NCI-H2107 treated with DMSO at 0.1 percent for 48 hours (cell line): ENCODE measurements around the gene ZBTB21.
"Not testable (repeated sequence)": the region's sequence is repeated elsewhere in the genome, so short reads cannot be mapped to it uniquely, and the experiment has no call there.

Experiments used
- DNase-seq: peaks from one replicate; lab custom pipeline; 2025; ENCODE audit not compliant: unreplicated experiment; lab: John Stamatoyannopoulos, UW

ZBTB21 gene

GRCh38 chr21:41995577-41995976, 14.6 kb downstream of the ZBTB21 start:
- no peak for DNase-seq

GRCh38 chr21:41994613-41995012, 15.5 kb downstream of the ZBTB21 start:
- DNase-seq, result not testable (repeated sequence)

DNA sequence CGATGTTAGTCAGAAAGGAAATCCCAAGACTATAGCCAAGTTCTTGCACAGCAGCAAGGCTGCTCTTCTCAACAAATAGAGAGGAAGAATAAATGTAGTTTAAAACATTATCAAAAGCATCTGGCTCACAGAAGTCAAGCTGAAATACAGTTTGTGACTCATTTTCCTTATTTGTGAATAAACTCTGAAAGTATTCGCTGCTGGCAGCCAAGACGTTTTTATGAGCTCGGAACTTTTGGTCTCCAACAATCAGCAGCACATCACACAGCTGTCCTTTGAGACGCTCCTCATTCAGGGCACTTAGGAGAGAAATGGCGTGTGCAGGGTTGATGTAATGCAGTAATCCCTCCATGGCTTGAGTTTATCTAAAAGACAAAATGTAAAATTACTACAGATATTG, 16.4 kb downstream of the ZBTB21 start:
- no peak for DNase-seq

DNA sequence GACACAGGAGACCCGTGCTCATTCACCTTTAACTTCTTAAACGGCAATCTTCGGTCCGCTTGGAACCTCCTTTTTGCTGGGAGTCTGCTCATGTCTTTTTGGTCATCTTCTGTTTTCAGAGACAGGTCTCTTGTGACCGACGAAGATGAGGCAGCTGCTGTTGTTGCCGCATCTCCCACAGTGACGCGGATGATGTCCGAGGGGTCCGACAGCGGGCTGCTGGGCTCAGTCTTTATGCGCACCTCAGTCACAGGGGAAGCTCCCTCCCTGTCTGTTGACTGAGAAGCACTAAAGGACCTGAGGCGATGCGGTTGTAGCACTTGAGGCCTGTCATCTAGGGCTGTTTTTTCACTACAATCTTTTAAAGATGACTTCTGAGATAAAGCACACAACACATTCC, 17.6 kb downstream of the ZBTB21 start:
- DNase-seq, result no peak

- DNase-seq, result no peak
Measured at GRCh38 chr21:41991659-41992058, 18.5 kb downstream of the ZBTB21 start.

DNA sequence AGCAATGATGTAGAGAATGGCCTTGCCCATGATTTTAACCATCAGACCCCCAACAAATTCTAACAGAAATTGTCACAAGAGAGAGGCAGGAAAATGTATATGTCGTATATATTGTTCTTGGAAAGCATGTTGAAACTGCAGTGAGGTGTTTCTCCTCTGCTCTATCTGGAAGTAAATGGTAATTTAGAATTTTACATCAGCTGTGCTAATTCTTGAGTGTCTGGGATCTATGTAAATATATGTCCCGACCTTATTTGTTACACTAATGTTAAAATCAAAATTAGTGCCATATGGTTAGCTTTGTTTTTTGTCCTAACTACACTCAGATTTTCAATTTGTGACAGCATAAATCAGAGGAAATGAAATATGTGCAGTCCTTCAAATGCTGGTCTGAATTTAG, 20.5 kb downstream of the ZBTB21 start:
- no peak for DNase-seq

DNA sequence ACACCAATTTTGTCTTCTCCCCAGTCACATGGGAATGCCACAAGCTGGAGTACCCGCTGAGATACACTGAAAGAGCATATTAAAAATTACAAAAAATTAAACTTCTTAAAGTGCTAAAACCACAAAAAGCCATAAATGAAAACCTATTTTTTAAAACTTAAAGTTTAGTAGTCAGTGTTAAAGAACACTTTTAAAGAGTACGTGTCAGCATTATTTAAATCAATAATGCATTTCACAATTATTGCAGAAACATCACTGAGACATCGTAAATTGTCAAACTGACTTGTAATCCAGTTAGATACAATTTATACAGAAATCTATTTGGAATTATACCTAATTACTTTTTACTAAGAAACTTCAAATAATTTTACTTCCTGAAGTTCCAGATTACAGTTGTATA, 22.9 kb downstream of the ZBTB21 start:
- no peak for DNase-seq

- DNase-seq, result no peak
Measured at GRCh38 chr21:41985662-41986416, 24.3 kb downstream of the ZBTB21 start.

DNA sequence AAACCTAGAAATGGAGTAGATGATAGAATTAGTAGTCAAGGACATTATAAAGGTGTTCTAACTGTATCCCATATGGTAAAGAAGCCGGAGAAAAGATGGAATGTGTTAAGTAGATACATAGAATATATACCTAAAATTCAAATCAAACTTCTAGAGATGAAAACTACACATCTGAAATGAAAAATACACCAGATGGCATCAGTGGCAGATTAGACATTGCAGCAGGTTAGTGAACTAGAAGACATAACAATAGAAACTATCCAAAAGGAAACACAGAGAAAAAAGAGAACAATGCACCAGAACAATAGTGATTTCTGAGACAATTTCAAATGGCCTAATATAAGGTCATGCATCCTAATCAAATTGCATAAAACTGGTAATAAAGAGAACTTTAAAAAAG, 26.9 kb downstream of the ZBTB21 start:
- DNase-seq, result no peak

DNA sequence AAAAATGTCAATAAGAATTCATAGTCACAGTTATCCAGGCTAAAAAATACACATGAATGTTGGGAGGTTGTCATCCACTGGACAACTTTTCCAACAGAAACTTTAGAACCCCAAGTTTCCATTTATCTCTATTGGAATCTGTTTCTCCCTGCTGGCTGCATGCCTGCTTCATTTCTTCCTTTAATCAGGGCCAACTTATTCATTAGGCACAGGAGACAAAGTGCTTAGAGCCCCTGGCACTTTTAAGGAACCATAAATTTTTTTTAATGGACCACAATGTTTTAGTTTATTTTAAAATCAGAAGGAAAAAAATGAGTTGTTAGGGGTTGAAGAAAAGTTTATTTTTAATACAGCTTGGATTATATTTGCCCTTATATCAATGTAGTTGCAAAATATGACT, 29.6 kb downstream of the ZBTB21 start:
- DNase-seq, result no peak

DNA sequence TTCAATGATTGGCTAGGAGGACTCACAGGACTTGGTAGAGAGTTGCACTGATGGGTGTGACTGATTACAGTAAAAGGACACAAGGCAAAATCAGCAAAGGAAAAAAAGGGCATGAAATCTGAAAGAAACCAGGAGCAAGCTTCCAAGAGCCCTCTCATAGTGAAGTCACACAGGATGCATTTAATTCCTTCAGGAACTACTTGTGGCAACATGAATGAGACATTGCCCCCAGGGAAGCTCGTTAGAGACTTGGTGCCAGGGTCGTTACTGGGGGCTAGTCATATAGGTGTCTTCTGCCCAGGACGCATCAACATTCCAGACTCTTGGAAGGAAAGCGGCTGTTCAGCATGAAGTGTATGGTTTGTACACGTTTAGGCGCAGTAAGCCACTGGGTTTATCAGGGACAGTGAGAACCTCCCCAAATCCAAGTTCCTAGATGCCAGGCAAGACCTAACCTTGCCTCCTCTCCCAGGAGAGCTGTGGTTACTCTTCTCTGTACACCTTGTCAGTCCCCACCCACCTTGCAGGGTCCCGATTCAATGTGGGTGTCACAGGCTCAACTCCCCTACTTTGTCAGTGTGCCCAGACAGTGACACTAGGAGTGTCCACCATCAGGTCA, 30.3 kb downstream of the ZBTB21 start:
- DNase-seq, result no peak

- no peak for DNase-seq
Measured at GRCh38 chr21:41979335-41979734, 30.8 kb downstream of the ZBTB21 start.

- DNase-seq, result peak; percentile 47
Measured at GRCh38 chr21:41977034-41977950, 32.9 kb downstream of the ZBTB21 start.

DNA sequence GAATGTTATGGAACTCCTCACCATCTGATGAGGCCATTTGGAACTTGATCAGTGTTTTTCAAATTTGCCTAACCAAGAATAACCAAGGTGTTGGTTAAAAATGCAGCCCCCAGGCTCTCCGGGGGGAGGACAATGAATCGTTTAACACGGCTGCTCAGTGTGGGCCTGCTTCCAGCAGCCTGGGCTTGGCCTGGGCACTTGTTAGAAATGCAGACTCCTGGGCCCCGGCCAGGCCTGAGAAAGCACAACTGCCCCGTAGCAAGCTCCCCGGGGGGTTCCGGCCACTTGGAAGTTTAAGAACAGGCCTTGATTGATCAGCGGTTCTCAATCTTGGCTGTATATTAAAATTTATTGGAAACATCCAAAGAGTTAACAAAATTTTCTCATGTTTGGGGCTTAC, 33.5 kb downstream of the ZBTB21 start:
- no peak for DNase-seq

DNA sequence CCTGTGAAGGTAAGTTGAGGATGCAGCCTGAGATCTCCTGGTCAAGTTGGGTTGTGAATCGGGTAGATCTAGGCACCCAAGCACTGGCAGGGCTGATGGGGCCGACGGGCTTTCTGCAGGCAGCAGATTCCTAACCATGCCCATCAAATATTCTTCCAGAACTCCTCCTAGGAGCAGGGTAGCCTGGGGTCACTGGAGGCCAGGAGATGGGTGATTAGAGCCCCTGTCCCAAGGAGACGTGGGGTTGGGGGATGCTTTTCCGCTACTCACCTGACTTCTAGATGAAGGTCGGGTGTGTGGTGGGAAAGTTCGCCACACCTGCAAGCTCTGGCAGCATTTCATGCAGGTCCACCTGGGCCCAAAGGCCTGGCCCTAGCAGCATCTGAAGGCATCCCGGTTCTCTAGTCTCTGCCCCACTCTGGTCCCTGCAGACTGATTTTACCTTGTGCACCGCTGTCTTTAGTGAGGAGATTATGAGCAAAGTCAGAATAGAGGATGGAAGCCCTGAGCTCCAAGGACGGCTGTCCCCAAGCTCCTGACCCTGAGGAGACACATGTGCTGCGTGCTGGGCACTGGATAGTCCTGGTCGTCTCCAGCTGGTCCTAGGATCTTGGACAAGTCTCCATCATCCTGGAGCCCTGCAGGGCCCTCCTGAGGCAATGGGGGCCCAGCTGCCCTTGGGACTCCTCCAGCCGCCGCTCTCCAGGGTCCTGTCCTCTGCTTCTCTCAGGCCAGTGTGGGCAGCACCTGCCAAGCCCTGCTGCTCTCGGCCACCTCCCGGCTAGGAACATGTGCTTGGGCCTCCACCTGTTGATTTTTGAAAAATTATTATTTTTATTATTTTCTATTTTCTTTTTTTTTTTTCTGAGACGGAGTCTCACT, 34.5 kb downstream of the ZBTB21 start:
- no peak for DNase-seq

DNA sequence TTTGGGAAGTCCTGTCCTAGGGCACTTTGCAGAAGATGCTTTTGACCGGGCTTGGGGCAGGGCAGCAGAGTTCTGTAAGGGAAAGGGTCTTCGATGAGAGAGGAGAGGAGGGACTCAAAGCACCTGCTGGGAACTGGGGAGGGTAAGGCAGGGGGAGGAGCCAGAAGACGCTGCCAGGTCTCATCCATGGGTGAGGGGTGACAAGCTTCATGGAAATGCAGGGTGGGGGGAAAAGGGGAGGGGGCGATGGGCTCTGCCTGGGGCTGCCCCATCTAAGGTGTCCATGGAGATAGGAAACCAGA, 35.5 kb downstream of the ZBTB21 start:
- DNase-seq, result no peak

DNA sequence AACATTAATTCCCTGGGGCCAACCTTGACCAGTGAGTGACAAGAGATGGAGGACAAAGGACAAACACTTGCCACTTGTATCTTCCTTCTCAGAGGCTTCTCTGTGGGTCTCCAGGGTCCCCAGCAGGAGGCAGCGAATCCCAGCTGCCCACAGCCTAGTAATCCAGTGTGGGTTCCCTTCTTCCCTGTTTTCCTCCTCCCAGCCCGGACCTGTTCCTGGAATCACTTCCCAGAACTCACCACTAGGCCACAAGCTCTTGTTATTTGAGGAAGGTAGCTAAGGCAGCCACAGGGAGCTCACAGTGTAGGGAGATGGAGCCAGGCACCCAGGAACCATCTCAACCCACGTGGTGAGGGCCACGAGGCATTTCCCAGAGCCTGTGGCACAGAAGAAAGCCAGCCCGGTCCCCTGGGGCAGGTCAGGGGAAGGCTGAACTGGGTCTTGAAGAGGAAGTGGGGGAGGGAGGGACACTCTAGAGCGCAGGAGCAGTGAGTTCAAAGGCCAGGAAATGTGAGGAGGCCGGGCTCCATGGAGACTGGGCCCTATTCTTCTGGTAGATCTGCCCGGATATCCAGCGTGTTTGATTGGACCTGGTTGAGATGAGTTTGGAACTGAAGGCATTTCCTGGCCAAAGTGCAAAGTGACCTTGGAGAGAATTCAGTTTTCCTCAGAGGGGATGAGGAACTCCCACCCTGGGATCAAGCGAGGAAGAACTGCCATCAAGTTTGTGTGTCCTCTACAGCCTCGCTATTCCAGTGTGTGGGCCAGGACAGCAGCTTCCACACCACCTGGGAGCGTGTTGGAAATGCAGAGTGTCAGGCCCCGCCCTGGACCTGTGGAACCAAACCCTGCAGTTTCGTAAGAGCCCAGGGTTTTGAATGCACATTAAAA, 36.1 kb downstream of the ZBTB21 start:
- DNase-seq, result no peak

DNA sequence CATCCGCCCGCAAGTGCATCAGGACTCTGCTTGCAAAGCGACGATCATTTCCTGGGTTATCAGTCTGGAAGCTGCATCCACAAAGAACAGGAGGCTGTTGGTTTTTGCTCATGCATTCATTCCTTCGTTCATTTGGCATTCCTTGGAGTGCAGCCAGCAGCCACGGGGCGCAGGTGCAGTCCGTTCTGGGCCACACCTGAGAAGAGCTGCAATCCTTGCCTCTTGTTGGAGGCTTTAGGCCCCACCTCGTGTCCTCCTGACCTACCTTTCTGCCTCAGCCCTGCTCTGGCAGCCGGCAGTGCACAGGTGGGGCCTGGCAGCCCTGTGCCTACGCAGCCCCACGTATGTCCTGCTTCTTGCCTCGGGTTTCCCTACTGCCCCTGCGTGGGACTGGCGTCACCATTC, 36.7 kb downstream of the ZBTB21 start:
- no peak for DNase-seq

GRCh38 chr21:41972511-41973205, 37.5 kb downstream of the ZBTB21 start:
- no peak for DNase-seq
